Measurements from ENCODE around the gene D2HGDH. TPM values are rescaled to one million over a fixed set of nuclear protein-coding genes. Genes with fewer than 3 reads are reported as not detected.
"Not testable (repeated sequence)": the region's sequence is repeated elsewhere in the genome, so short reads cannot be mapped to it uniquely, and the experiment has no call there.

Gene D2HGDH
- total RNA-seq, 1 donor from 2014 or later = 10.0 TPM

DNA sequence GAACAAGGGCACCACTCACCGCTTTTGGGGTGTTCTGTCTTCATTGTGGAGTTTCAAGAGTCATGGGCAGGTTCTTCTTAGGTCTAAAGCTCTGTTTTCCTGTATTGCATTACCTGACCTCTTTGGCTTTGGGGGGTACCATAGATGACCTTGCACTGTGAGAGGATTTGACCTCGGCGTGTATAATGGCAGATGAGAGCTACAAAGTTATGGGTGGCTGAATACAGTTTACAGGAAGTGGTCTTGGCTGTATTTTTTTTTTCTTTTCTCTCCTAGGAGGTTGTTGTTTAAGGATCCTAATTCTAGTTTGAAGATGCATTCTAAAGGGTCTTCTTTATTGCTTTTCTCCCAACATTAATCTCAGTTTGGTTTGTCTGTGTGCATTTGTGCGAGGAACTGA, 53.7 kb downstream of the D2HGDH start:
- Mint-ChIP-seq H3K36me3 (ENCODE audit: low read depth, unreplicated experiment) (no peaks in the 10 kb centered on the region), H3K27ac (ENCODE audit: unreplicated experiment) (no peak overlapping the region), H3K27me3 (ENCODE audit: low read depth, unreplicated experiment) (no peaks in the 10 kb centered on the region), H3K4me3 (ENCODE audit: unreplicated experiment) (no peak overlapping the region), H3K9me3 (ENCODE audit: unreplicated experiment) (peaks cover 19% of the 10 kb centered on the region), H3K4me1 (ENCODE audit: low read depth, unreplicated experiment) (no peaks in the 10 kb centered on the region)
- Histone ChIP-seq H2AFZ (ENCODE audit: low read depth, low read length) (no peak overlapping the region), H4K20me1 (ENCODE audit: insufficient read depth, low read length) (no peaks in the 10 kb centered on the region), H3K27me3 (ENCODE audit: insufficient read depth, low read length) (no peaks in the 10 kb centered on the region), H3K79me2 (ENCODE audit: insufficient read depth, low read length) (no peaks in the 10 kb centered on the region), H3K27ac (ENCODE audit: low read depth, low read length) (no peak overlapping the region), H3K9me3 (ENCODE audit: insufficient read depth, low read depth, low read length) (no peaks in the 10 kb centered on the region), H3K4me3 (ENCODE audit: insufficient read depth, low read depth, low read length) (no peak overlapping the region), H3K4me2 (ENCODE audit: low read length) (no peak overlapping the region), H3K4me1 (ENCODE audit: insufficient read depth, low read length) (no peaks in the 10 kb centered on the region), H3K9ac (ENCODE audit: low read length) (no peak overlapping the region), H3K36me3 (ENCODE audit: insufficient read depth, low read length) (no peaks in the 10 kb centered on the region)
- FAIRE-seq = no peak
- TF ChIP-seq EZH2 (IDR thresholded peaks at IDR 0.05; ENCODE audit: insufficient read depth, low read length) = no peak
- no peak for DNase-seq (ENCODE audit: low read depth)

DNA sequence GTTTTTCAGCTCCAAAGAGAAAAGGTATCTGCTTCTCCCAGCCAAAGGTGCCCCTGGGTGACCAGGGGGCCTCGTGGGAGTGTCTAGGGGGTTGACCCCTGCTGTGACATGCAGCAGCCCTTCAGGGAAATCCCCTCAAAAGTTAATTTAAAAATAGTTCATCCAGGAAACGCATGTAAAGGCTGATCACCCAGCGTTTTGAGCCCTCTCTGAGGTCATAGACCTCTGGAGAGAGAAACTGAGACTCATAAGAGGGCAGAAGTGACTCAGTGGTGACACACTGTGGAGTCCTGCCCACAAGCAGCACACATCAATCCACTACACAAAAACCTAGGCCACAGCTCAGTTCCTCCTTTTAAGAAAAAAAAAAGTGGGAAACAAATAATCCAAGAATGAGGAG, 54.1 kb downstream of the D2HGDH start:
- Mint-ChIP-seq H3K27me3 (ENCODE audit: low read depth, unreplicated experiment) (no peaks in the 10 kb centered on the region), H3K36me3 (ENCODE audit: low read depth, unreplicated experiment) (peaks cover 1% of the 10 kb centered on the region), H3K9me3 (ENCODE audit: unreplicated experiment) (peaks cover 23% of the 10 kb centered on the region), H3K4me3 (ENCODE audit: unreplicated experiment) (no peak overlapping the region), H3K27ac (ENCODE audit: unreplicated experiment) (no peak overlapping the region), H3K4me1 (ENCODE audit: low read depth, unreplicated experiment) (no peaks in the 10 kb centered on the region)
- no peaks in the 10 kb centered on the region for H3K9me3 ChIP-seq (ENCODE audit: insufficient read depth, low read depth, low read length)
- no peak overlapping the region for H3K27ac ChIP-seq (ENCODE audit: low read depth, low read length)
- TF ChIP-seq, protein P1, sequence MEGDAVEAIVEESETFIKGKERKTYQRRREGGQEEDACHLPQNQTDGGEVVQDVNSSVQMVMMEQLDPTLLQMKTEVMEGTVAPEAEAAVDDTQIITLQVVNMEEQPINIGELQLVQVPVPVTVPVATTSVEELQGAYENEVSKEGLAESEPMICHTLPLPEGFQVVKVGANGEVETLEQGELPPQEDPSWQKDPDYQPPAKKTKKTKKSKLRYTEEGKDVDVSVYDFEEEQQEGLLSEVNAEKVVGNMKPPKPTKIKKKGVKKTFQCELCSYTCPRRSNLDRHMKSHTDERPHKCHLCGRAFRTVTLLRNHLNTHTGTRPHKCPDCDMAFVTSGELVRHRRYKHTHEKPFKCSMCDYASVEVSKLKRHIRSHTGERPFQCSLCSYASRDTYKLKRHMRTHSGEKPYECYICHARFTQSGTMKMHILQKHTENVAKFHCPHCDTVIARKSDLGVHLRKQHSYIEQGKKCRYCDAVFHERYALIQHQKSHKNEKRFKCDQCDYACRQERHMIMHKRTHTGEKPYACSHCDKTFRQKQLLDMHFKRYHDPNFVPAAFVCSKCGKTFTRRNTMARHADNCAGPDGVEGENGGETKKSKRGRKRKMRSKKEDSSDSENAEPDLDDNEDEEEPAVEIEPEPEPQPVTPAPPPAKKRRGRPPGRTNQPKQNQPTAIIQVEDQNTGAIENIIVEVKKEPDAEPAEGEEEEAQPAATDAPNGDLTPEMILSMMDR (IDR thresholded peaks at IDR 0.05; ENCODE audit: insufficient read depth, low read depth, low read length) = no peak
- no peak for TF ChIP-seq EZH2 (IDR thresholded peaks at IDR 0.05; ENCODE audit: insufficient read depth, low read length)
- no peak overlapping the region for H3K4me3 ChIP-seq (ENCODE audit: insufficient read depth, low read depth, low read length)
- H4K20me1 ChIP-seq (ENCODE audit: insufficient read depth, low read length) = no peaks in the 10 kb centered on the region
- DNase-seq (ENCODE audit: low read depth) (no peak), FAIRE-seq (no peak)
- H2AFZ ChIP-seq (ENCODE audit: low read depth, low read length) = no peak overlapping the region
- no peaks in the 10 kb centered on the region for H3K36me3 ChIP-seq (ENCODE audit: insufficient read depth, low read length)
- H3K4me1 ChIP-seq (ENCODE audit: insufficient read depth, low read length) = no peaks in the 10 kb centered on the region
- no peak overlapping the region for H3K4me2 ChIP-seq (ENCODE audit: low read length)
- no peaks in the 10 kb centered on the region for H3K27me3 ChIP-seq (ENCODE audit: insufficient read depth, low read length)
- H3K79me2 ChIP-seq (ENCODE audit: insufficient read depth, low read length) = no peaks in the 10 kb centered on the region
- H3K9ac ChIP-seq (ENCODE audit: low read length) = no peak overlapping the region

DNA sequence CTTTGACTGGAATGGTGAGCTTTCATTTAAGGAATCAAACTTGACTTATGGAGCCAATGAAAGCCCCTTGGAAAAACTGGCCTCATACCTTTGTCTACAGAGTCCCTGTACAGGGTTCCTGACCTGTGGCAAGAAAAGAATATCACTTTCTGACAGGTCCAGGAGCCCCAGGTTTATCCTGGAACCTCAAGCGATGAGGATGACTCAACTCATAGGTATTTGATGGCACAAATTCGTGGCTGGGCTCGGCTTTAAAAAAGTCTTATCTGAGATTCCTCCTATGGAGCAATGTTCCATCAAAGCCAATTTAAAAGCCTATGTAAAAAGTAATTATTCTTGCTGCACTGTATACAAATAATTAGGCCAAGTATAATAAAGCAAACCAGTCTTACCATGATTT, 57.0 kb downstream of the D2HGDH start:
- peak; percentile 31 for DNase-seq (ENCODE audit: low read depth)
- H3K27ac Mint-ChIP-seq (ENCODE audit: unreplicated experiment); H3K4me3 Mint-ChIP-seq (ENCODE audit: unreplicated experiment); H3K4me3 ChIP-seq (ENCODE audit: insufficient read depth, low read depth, low read length); H3K27me3 Mint-ChIP-seq (ENCODE audit: low read depth, unreplicated experiment); H3K9me3 ChIP-seq (ENCODE audit: insufficient read depth, low read depth, low read length); H3K27ac ChIP-seq (ENCODE audit: low read depth, low read length); H3K4me2 ChIP-seq (ENCODE audit: low read length); H2AFZ ChIP-seq (ENCODE audit: low read depth, low read length); H3K4me1 Mint-ChIP-seq (ENCODE audit: low read depth, unreplicated experiment); H3K9ac ChIP-seq (ENCODE audit: low read length); H3K36me3 ChIP-seq (ENCODE audit: insufficient read depth, low read length); H3K4me1 ChIP-seq (ENCODE audit: insufficient read depth, low read length); FAIRE-seq; H3K36me3 Mint-ChIP-seq (ENCODE audit: low read depth, unreplicated experiment); H4K20me1 ChIP-seq (ENCODE audit: insufficient read depth, low read length); H3K27me3 ChIP-seq (ENCODE audit: insufficient read depth, low read length); H3K79me2 ChIP-seq (ENCODE audit: insufficient read depth, low read length): not testable (repeated sequence)
- peaks cover 25% of the 10 kb centered on the region for H3K9me3 Mint-ChIP-seq (ENCODE audit: unreplicated experiment)

DNA sequence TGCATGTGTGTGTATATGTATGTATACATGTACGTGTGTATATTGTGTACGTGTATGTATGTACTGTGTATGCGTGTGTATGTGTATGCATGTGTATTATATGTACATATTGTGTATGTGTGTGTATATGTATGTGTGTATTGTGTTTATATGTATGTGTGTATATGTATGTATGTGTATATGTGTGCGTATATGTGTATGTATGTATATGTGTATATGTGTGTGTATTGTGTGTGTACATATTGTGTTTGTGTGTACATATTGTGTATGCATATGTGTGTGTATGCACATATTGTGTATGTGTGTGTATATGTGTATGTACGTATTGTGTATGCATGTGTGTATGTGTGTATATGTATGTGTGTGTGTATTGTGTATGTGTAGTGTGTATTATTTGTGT, 59.0 kb downstream of the D2HGDH start:
- Histone ChIP-seq H2AFZ (ENCODE audit: low read depth, low read length) (no peak overlapping the region), H3K4me3 (ENCODE audit: insufficient read depth, low read depth, low read length) (no peak overlapping the region), H3K4me2 (ENCODE audit: low read length) (no peak overlapping the region), H3K9me3 (ENCODE audit: insufficient read depth, low read depth, low read length) (no peaks in the 10 kb centered on the region), H3K9ac (ENCODE audit: low read length) (no peak overlapping the region), H3K27ac (ENCODE audit: low read depth, low read length) (no peak overlapping the region), H3K79me2 (ENCODE audit: insufficient read depth, low read length) (no peaks in the 10 kb centered on the region), H3K36me3 (ENCODE audit: insufficient read depth, low read length) (no peaks in the 10 kb centered on the region), H3K4me1 (ENCODE audit: insufficient read depth, low read length) (no peaks in the 10 kb centered on the region), H3K27me3 (ENCODE audit: insufficient read depth, low read length) (peaks cover 3% of the 10 kb centered on the region), H4K20me1 (ENCODE audit: insufficient read depth, low read length) (no peaks in the 10 kb centered on the region)
- Mint-ChIP-seq H3K36me3 (ENCODE audit: low read depth, unreplicated experiment) (peaks cover 9% of the 10 kb centered on the region), H3K4me1 (ENCODE audit: low read depth, unreplicated experiment) (no peaks in the 10 kb centered on the region), H3K9me3 (ENCODE audit: unreplicated experiment) (peaks cover 22% of the 10 kb centered on the region), H3K4me3 (ENCODE audit: unreplicated experiment) (no peak overlapping the region), H3K27me3 (ENCODE audit: low read depth, unreplicated experiment) (peaks cover 19% of the 10 kb centered on the region), H3K27ac (ENCODE audit: unreplicated experiment) (no peak overlapping the region)
- no peak for TF ChIP-seq EZH2 (IDR thresholded peaks at IDR 0.05; ENCODE audit: insufficient read depth, low read length)
- TF ChIP-seq, protein P1 (IDR thresholded peaks at IDR 0.05; ENCODE audit: insufficient read depth, low read depth, low read length) = no peak
- FAIRE-seq (no peak), DNase-seq (ENCODE audit: low read depth) (no peak)
